ENCODE data around the gene DDB1. TPM values are rescaled to one million over a fixed set of nuclear protein-coding genes. Genes with fewer than 3 reads are reported as not detected.

DDB1 gene
- total RNA-seq, 2 donors from 2014 or later = 179 to 253 TPM

GRCh38 chr11:61267437-61267841 lies 65.5 kb downstream of the DDB1 start:
- Histone ChIP-seq H3K4me1 (replicated peaks) (no peaks in the 10 kb centered on the region), H3K9me3 (no peaks in the 10 kb centered on the region), H3K4me3 (no peak overlapping the region), H3K27me3 (replicated peaks; ENCODE audit: insufficient read depth) (no peaks in the 10 kb centered on the region), H3K36me3 (no peaks in the 10 kb centered on the region), H3K27ac (no peak overlapping the region)
- intact Hi-C loops (cut with DNase I) = no loop called here
- WGBS = 83% methylated on average over 6 of the region's 6 CpGs
- no peak for TF ChIP-seq POLR2A (IDR thresholded peaks at IDR 0.05)
- TF ChIP-seq CTCF (IDR thresholded peaks at IDR 0.05) = no peak
- TF ChIP-seq POLR2AphosphoS5 (IDR thresholded peaks at IDR 0.05) = no peak
- no peak for DNase-seq (ENCODE audit: low spot score)

GRCh38 chr11:61266602-61267001 lies 66.3 kb downstream of the DDB1 start:
- Histone ChIP-seq H3K4me3 (no peak overlapping the region), H3K4me1 (replicated peaks) (no peaks in the 10 kb centered on the region), H3K27me3 (replicated peaks; ENCODE audit: insufficient read depth) (no peaks in the 10 kb centered on the region), H3K36me3 (no peaks in the 10 kb centered on the region), H3K27ac (no peak overlapping the region), H3K9me3 (no peaks in the 10 kb centered on the region)
- intact Hi-C loops (cut with DNase I) = no loop called here
- no peak for DNase-seq (ENCODE audit: low spot score)
- TF ChIP-seq POLR2A (IDR thresholded peaks at IDR 0.05) (no peak), CTCF (IDR thresholded peaks at IDR 0.05) (no peak), POLR2AphosphoS5 (IDR thresholded peaks at IDR 0.05) (no peak)
- 85% methylated on average over 4 of the region's 4 CpGs for WGBS

- Histone ChIP-seq H3K27ac (no peak overlapping the region), H3K27me3 (replicated peaks; ENCODE audit: insufficient read depth) (no peaks in the 10 kb centered on the region), H3K36me3 (no peaks in the 10 kb centered on the region), H3K4me3 (no peak overlapping the region), H3K4me1 (replicated peaks) (no peaks in the 10 kb centered on the region), H3K9me3 (no peaks in the 10 kb centered on the region)
- intact Hi-C loops (cut with DNase I) = no loop called here
- DNase-seq (ENCODE audit: low spot score) = no peak
- TF ChIP-seq POLR2AphosphoS5 (IDR thresholded peaks at IDR 0.05) (no peak), POLR2A (IDR thresholded peaks at IDR 0.05) (no peak), CTCF (IDR thresholded peaks at IDR 0.05) (no peak)
- 94% methylated on average over 14 of the region's 14 CpGs for WGBS
Observed at GRCh38 chr11:61265357-61265756, 67.5 kb downstream of the DDB1 start.

DNA sequence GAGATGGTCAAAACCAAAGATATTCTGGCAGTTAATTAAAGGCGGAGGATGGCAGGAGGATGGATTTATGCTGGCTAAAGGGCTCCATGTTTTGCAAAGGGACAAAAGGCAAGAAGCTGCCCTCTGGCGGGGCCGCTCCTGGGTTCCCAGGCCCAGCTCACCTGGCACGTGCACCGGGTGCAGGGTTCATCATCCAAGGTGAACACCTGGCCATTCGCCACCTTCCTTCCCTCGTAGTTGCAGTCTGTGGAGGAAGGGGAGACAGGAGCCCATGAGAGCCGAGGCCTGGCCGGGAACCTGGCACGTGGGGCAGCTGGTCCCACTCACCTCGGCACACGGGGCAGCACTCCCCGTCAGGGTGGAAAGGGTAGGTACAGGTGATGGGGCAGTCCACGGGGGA lies 68.1 kb downstream of the DDB1 start:
- 90% methylated on average over 13 of the region's 14 CpGs for whole genome bisulfite sequencing
- H3K27me3 ChIP-seq (replicated peaks; ENCODE audit: insufficient read depth) = no peaks in the 10 kb centered on the region
- intact Hi-C loops (cut with DNase I) = no loop called here
- TF ChIP-seq POLR2A (IDR thresholded peaks at IDR 0.05) (no peak), CTCF (IDR thresholded peaks at IDR 0.05) (no peak), POLR2AphosphoS5 (IDR thresholded peaks at IDR 0.05) (no peak)
- no peaks in the 10 kb centered on the region for H3K9me3 ChIP-seq
- no peaks in the 10 kb centered on the region for H3K4me1 ChIP-seq (replicated peaks)
- no peaks in the 10 kb centered on the region for H3K36me3 ChIP-seq
- H3K27ac ChIP-seq = no peak overlapping the region
- no peak for DNase-seq (ENCODE audit: low spot score)
- H3K4me3 ChIP-seq = no peak overlapping the region

DNA sequence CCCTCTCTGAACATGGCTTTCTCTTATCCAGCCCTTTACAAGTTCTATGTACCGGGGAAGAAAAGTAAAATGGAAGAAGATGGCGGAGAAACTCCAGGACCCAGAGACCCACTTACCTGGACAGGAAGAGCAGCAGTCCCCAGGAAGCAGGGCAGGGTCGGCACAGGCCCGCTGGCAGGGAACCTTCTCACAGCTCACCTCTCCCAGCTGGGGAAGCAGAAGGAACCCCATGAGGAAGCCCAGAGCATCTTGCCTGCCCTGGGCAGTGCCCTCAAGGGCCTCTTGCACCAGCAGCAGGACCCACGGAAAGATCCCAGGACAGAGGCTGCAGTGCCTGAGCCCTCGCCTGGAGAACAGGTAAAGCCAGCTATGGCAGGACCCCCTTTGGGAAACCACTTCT lies 68.5 kb downstream of the DDB1 start:
- 94% methylated on average over 6 of the region's 6 CpGs for WGBS
- no peak overlapping the region for H3K4me3 ChIP-seq
- no peak overlapping the region for H3K27ac ChIP-seq

More for the DNA sequence above, 68.5 kb downstream of the DDB1 start:
- intact Hi-C loops (cut with DNase I) = no loop called here
- H3K9me3 ChIP-seq = no peaks in the 10 kb centered on the region
- DNase-seq (ENCODE audit: low spot score) = no peak
- H3K36me3 ChIP-seq = no peaks in the 10 kb centered on the region
- no peaks in the 10 kb centered on the region for H3K4me1 ChIP-seq (replicated peaks)
- no peak for TF ChIP-seq POLR2AphosphoS5 (IDR thresholded peaks at IDR 0.05)
- TF ChIP-seq POLR2A (IDR thresholded peaks at IDR 0.05) = no peak
- TF ChIP-seq CTCF (IDR thresholded peaks at IDR 0.05) = no peak
- H3K27me3 ChIP-seq (replicated peaks; ENCODE audit: insufficient read depth) = no peaks in the 10 kb centered on the region
